NCI-H524 (cell line): ENCODE data around the gene BCOR.

Source experiments
- DNase-seq, 2 experiments: peaks; one replicate each; lab custom pipeline; 2025; lab: John Stamatoyannopoulos, UW

Gene BCOR

GRCh38 chrX:40084471-40085101 lies 13.2 kb downstream of the BCOR start:
- no peak for DNase-seq

- DNase-seq: no peak
These were observed 13.8 kb downstream of the BCOR start for GRCh38 chrX:40083979-40084359.

GRCh38 chrX:40083120-40083978 lies 14.4 kb downstream of the BCOR start:
- no peak for DNase-seq

DNA sequence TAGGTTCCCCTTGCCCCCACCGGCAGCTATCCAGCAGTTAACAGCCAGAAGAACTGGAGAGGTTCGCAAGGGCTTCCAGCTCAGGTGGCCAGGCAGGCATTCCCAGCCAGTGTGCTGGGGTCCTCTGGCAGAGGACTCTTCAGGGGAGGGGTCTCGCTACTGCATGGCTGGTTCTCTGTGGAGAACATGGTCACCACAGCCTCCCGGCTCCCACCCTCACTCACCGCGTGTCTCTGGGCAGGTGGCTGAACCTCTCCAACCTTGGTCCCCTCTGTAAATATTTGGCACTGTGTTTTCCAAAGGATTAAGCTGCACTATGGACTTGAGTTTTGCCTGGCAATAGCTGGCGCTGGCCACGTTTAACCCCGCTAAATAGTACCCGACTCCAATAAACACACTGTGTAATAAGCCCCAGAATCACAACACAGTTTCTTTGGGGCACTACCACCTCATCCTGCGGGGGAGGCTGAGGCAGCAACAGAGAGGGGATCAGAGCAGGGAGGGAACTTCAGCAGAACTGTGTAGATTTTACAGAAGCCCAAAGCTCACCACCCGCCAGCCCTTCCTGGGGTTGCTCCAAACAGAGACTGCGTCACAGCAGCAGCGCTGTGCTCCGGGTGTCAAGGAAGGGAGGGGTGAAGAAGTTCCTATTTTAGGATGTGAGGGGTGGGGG lies 15.2 kb downstream of the BCOR start:
- no peak for DNase-seq

- DNase-seq: no peak
These were observed 16.1 kb downstream of the BCOR start for GRCh38 chrX:40081679-40082068.

GRCh38 chrX:40080894-40081678 lies 16.7 kb downstream of the BCOR start:
- no peak for DNase-seq

GRCh38 chrX:40079572-40079971 lies 18.2 kb downstream of the BCOR start:
- no peak for DNase-seq

DNA sequence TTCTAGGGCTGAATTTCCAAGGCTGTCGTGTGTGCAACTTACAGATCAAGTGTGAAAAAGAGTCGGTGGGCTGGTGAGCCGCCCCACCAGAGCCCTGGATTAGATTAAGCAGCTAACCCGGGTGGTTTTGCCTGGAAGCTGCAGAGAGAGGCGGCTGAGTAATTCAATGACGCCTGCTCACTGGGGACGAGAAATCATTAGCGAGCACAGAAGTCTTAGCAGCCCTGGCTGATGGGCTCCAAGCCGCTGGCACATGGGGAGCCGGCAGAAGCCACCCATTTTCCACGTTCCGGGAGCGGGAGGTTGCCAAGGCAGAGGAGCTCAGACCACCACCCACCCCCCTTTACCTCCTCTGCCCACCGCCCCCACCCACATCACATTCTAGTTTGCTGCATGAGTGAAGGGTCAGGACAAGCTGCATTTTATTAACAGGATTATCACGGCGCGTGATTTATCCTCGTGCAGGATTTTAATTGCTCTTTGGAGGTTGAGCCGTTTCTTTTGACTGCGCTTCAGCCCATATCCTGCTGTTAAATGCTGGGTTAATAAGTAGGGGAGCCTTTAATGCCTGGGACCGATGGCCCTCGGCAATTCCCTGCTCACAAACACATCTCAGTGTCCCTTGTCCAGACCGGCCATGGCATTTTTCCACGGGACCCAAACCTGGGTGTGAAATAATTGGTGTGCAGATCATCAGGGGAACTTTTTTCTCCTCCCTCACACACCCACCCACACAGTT lies 19.1 kb downstream of the BCOR start:
- DNase-seq: no peak

DNA sequence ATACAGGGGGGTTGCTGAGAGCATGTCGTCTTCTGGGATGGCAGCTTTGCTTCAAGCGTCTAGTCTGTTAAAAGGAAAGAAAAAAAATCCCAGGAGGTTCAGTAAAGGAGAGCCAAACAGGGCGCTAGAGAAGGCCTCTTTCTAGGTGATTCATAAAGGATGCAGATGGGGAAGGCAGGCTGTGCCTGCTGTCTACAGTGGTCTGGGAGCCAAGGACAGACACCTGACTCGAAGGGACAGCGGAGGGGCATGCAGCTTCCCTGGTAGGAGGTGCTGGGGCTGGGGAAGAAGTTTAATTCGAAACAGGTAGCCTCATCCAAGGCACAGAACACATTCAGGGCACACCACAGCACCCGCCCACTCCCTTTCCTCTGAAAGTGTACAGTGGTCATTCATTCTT lies 19.9 kb downstream of the BCOR start:
- DNase-seq: no peak

DNA sequence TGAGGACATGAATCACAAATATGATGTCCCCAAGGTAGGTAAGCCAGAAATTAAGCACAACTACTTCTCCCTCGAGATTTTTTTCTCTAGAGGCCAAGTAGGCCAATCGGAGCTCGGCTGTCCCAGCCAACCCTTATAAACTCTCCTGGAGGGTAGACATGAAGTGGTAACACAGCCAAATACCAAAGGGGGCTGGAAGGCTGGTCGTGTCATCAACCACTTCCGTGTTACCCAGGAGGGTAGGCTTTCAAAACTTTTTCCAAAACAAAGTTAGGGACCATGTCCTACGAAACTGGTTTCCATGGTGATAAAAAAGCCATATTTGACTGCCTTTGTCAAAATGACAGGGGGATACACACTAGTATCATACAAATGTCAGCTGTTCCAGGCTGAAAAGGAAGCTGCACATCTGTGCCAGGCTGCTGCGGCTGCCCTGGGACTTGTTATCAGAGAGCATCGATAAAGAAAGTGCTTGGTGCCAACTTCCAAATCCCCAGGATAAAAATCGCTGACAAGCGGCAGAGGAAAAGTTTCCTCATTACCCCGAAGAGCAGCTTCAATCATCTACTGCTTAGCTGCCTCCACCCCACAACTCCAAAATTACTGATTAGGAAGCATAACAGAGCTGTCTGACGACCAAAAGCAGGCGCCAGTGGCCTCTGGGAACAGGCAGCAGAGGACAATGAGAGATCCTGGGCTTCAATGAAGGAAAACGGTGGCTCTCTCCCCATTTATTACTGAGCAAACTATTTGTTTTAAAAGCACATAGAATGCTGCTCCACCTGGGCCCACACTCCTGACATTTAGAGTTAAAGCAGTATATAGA lies 20.8 kb downstream of the BCOR start:
- no peak for DNase-seq

DNA sequence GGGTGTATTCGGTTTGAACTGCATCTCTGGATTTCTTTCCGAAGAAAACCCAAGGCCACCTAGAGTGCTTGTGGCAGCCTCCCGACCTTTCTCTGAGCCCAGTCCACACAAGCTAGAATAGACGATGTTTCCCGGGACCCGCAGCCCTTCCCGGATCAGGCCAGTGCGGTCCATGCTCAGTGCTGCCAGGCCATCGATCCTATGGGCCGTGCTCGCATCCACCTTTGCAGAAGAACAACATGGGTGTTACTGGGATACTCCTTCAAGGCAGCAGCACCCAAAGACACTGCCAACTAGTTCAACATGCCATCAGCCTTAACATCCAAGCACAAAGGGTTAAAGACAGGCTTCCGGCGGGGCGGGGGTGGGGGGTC lies 22.8 kb downstream of the BCOR start:
- DNase-seq: no peak

DNA sequence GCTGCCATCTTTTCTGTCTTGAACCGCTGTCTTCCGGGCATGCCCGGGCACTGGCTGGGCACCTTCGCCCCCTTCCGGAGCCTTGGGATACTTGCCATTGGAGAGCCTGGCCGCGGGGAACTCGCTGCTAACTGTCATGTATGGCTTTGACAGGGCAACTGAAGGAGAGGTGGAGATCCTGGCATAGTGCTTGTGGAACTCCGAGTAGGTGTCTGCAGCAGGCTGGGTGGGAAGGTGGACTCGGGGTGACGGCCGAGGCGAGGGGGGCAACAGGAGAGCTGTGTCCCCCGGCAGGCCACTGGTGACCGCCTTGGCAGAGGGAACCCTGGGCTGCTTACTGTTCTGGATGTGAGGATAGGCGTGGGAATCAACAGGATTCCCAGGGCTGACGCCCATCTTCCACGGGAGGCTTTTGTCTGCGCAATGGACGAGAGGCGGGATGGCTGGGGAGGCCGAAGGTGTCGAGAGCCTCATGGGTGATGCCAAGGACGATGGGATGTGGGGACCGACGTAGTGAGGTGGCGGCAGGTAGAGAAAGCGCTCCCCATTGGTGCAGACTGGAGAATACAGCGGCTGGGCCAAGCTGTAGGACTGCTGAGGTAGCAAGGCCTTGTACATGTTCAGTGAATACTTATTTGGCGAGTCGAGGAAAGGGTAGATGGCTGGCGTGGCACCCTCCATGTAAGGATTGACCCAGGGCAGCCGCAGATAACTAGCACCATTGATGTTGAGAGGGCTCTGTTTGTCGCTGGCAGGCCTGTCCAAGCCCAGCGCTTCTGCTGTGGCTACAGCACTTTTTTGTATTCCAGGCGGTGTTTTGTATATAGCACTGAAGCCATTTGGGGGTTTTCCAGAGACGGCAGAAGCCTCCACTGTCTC lies 23.4 kb downstream of the BCOR start:
- no peak for DNase-seq

- DNase-seq: no peak
These were observed 24.2 kb downstream of the BCOR start for GRCh38 chrX:40073439-40074054.

- no peak for DNase-seq
These were observed 25.5 kb downstream of the BCOR start for GRCh38 chrX:40072246-40072645.

DNA sequence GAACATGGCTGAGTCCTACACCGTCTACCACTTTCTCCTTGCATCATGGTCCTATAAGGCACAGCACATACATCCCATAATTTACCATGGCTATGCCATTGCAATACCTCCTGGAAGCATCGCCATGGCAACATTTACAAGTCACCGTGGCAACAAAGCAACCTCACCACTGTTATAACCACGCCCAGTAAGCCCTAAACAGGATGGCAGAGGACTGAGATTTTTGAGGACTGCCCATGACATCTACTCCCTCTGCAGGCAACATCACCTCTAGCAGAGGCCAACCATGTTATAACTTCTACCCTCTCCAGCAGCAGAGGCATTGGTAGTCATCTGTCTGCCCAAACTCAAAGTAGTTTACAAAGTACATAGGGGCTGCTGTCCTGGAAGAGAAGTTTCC lies 29.7 kb downstream of the BCOR start:
- peak in 1 of 2 experiments; percentile 39 for DNase-seq

DNA sequence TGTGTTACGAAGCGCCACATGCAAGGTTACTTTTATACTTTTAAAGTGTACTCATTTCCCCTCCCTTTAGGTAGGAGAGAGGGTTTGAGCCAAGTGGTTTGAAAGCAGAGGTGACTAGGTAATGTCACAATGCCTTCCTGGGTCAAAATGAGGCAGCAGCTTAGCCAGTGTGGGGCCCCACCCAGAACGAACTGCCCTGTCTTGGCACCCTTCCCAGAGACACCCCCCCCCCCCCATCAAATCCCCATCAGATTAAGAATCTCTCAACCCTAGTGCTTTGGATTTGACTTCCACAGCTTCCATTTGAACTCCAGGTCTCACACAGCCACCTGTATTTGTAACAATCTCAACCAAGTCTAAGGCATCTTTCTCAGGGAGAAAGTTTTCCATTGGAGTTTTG lies 31.1 kb downstream of the BCOR start:
- DNase-seq: no peak

- DNase-seq: no peak
These were observed 32.3 kb downstream of the BCOR start for GRCh38 chrX:40065296-40066046.

- no peak for DNase-seq
These were observed 33.6 kb downstream of the BCOR start for GRCh38 chrX:40064055-40064597.
